ENCODE measurements around the gene CALM1.
A peak's percentile ranks its signal among the peaks of the same experiment; 100 is the strongest.

The CALM1 gene

GRCh38 chr14:90374813-90375212, 22.0 kb upstream of the CALM1 start (continued):
- TF ChIP-seq ZNF449 (tag by site-specific recombination; IDR thresholded peaks at IDR 0.05) (no peak), ZNF366 (tag by site-specific recombination; conservative IDR thresholded peaks at IDR 0.05) (no peak), ZBTB10 (tag by site-specific recombination; IDR thresholded peaks at IDR 0.05) (no peak)

GRCh38 chr14:90375934-90376333, 20.9 kb upstream of the CALM1 start:
- CTCF ChIA-PET = no interaction called here
- no peaks in the 10 kb centered on the region for H3K9me3 ChIP-seq (ENCODE audit: control insufficient read depth, insufficient read depth, low read depth, low read length)
- TF ChIP-seq ZNF18 (tag by site-specific recombination; IDR thresholded peaks at IDR 0.05) = peak; percentile 83
- TF ChIP-seq ZNF629 (tag by site-specific recombination; IDR thresholded peaks at IDR 0.05) = peak; percentile 65
- TF ChIP-seq ZBTB10 (tag by site-specific recombination; IDR thresholded peaks at IDR 0.05) = no peak
- TF ChIP-seq ZNF37A (tag by site-specific recombination; IDR thresholded peaks at IDR 0.05) = no peak
- TF ChIP-seq ZNF645 (tag by site-specific recombination; IDR thresholded peaks at IDR 0.05) = no peak
- peak; percentile 29; the same call in 1 of the 2 replicates for TF ChIP-seq ZBTB6 (tag by site-specific recombination; IDR thresholded peaks at IDR 0.05)
- no peak for TF ChIP-seq ZNF560 (tag by site-specific recombination; IDR thresholded peaks at IDR 0.05; ENCODE audit: borderline replicate concordance)
- TF ChIP-seq ZNF148 (tag by site-specific recombination; IDR thresholded peaks at IDR 0.05; ENCODE audit: borderline replicate concordance) = no peak
- TF ChIP-seq ZNF843 (tag by site-specific recombination; IDR thresholded peaks at IDR 0.05) = 0 out of 2 replicates have a peak, but pooled peaks have one; percentile 35
- TF ChIP-seq ZSCAN30 (tag by site-specific recombination; IDR thresholded peaks at IDR 0.05) = 0 out of 2 replicates have a peak, but pooled peaks have one; percentile 23
- TF ChIP-seq OSR2 (tag by site-specific recombination; IDR thresholded peaks at IDR 0.05) = peak; percentile 78
- TF ChIP-seq GLI2 (tag by site-specific recombination; IDR thresholded peaks at IDR 0.05; ENCODE audit: borderline replicate concordance, low read depth) = peak; percentile 55; the same call in 1 of the 2 replicates
- peak; percentile 84 for TF ChIP-seq PRDM6 (tag by site-specific recombination; IDR thresholded peaks at IDR 0.05)
- TF ChIP-seq SP7 (tag by site-specific recombination; IDR thresholded peaks at IDR 0.05) = peak; percentile 81
- TF ChIP-seq ZNF24 (tag by site-specific recombination; IDR thresholded peaks at IDR 0.05) = 0 out of 2 replicates have a peak, but pooled peaks have one; percentile 54

More at GRCh38 chr14:90375934-90376333, 20.9 kb upstream of the CALM1 start:
- no peak overlapping the region for H3K4me3 ChIP-seq (ENCODE audit: low read depth, low read length)
- POLR2A ChIA-PET = no interaction called here
- H3K27ac ChIP-seq (ENCODE audit: extremely low read depth, low read depth, low read length) = no peak overlapping the region
- no peaks in the 10 kb centered on the region for H3K36me3 ChIP-seq (ENCODE audit: control insufficient read depth in 2 of 2, insufficient read depth in 1 of 2, low read length in 2 of 2)
- no peaks in the 10 kb centered on the region; the same call in 1 of the 2 replicates for H3K4me1 ChIP-seq (ENCODE audit: control insufficient read depth, insufficient read depth, low read length)

Data from HEK293 (cell line).